ENCODE data around the gene PJA1. TPM values are rescaled to one million over a fixed set of nuclear protein-coding genes. Genes with fewer than 3 reads are reported as not detected.

The PJA1 gene
- total RNA-seq, 4 donors from 2014 or later = 2.5 to 9.6 (median 7.6) TPM

DNA sequence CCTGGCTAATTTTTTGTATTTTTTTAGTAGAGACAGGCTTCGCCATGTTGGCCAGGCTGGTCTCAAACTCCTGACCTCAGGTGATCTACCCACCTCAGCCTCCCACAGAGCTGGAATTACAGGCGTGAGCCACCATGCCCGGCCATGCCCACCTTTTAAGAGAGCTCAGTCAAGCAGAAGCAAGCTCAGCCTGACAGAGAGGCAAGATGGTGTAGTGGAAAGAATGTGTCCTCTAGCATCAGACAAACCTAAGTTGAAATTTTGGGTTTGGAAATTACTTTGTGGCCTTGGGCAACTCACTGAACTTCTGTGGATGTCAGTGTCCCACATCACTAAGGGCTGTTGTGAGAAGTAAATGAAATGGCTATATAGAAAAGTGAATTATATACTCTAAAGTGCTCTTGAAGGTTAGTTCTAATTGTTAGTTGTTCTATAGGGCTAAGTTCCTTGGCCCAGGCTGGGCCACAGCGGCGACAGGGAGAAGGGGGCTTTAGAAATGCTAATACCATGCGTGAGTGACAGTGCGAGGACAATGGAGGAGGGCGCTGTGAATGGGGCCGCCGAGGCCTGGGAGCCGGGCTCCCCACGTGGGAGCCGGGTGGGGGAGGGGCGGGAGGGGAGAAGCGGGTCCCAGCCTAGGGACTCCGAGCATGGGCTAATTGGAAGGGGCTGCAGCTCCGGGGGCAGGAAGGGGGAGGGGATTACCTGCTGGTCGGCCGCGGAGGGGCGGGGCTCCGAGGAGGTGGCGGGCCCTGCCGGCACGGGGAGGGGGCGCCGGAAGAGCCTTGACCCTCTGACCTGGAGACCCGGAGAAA is 15.6 kb downstream of the PJA1 start:
- DNase-seq (no peak), ATAC-seq (no peak)
- H3K27ac ChIP-seq = no peak overlapping the region
- no peak overlapping the region for H3K4me3 ChIP-seq
- no peaks in the 10 kb centered on the region for H3K9me3 ChIP-seq
- no peaks in the 10 kb centered on the region for H3K27me3 ChIP-seq
- no peaks in the 10 kb centered on the region for H3K4me1 ChIP-seq
- H3K36me3 ChIP-seq = no peaks in the 10 kb centered on the region
- no peak for TF ChIP-seq POLR2A (IDR thresholded peaks at IDR 0.05)
- TF ChIP-seq, protein P1, sequence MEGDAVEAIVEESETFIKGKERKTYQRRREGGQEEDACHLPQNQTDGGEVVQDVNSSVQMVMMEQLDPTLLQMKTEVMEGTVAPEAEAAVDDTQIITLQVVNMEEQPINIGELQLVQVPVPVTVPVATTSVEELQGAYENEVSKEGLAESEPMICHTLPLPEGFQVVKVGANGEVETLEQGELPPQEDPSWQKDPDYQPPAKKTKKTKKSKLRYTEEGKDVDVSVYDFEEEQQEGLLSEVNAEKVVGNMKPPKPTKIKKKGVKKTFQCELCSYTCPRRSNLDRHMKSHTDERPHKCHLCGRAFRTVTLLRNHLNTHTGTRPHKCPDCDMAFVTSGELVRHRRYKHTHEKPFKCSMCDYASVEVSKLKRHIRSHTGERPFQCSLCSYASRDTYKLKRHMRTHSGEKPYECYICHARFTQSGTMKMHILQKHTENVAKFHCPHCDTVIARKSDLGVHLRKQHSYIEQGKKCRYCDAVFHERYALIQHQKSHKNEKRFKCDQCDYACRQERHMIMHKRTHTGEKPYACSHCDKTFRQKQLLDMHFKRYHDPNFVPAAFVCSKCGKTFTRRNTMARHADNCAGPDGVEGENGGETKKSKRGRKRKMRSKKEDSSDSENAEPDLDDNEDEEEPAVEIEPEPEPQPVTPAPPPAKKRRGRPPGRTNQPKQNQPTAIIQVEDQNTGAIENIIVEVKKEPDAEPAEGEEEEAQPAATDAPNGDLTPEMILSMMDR (IDR thresholded peaks at IDR 0.05 in 4 of 5, conservative IDR thresholded peaks at IDR 0.05 in 1 of 5) = no peak
- in situ Hi-C loops (cut with MboI; ENCODE audit: low sequenced_read_pairs in 4 of 4) (no loop called here), intact Hi-C loops (cut with DNase I; ENCODE audit: low total_unique reads) (no loop called here)

DNA sequence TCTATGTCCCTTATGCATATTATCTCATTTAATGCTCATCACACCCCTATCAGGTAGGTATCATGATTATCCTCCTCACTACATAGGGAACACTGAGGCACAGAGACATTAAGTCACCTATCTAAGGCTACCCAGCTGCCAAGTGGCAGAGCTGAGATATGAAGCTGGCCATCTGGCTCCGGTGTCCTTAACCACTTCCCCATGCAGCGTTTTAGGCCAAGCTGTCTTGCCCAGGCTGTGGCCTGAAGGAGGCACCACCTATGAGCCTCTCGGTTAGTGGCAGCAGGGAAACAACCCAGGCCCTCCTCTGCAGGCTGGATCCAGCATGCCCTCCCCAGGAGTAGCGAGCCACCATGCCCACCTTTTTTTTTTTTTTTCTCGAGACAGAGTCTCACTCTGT is 16.3 kb downstream of the PJA1 start:
- ATAC-seq = no peak
- Histone ChIP-seq H3K27me3 (no peaks in the 10 kb centered on the region), H3K4me1 (no peaks in the 10 kb centered on the region), H3K36me3 (no peaks in the 10 kb centered on the region), H3K27ac (no peak overlapping the region), H3K4me3 (no peak overlapping the region), H3K9me3 (no peaks in the 10 kb centered on the region)
- TF ChIP-seq, protein P1 (IDR thresholded peaks at IDR 0.05 in 4 of 5, conservative IDR thresholded peaks at IDR 0.05 in 1 of 5) = no peak
- TF ChIP-seq POLR2A (IDR thresholded peaks at IDR 0.05) = no peak
- intact Hi-C loops (cut with DNase I; ENCODE audit: low total_unique reads) (no loop called here), in situ Hi-C loops (cut with MboI; ENCODE audit: low sequenced_read_pairs in 4 of 4) (no loop called here)
- DNase-seq = no peak

DNA sequence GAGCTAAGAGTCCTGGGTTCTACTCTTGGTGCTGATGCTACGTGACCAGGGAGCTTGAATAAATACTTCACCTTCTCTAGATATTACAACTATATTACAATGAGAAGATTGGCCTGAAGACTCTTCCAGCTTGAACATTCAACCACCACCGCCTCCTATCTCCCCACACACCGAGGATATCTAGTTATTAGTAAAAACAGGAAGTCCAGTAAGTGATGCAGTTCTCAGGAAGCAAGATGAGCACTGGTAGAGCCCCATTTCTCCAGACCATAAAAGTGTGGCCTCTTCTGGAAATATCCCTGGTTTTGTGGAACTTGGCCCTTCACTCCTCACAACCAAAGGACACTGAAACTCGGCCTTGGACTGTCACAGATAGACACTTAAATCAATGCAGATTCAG is 18.5 kb downstream of the PJA1 start:
- ATAC-seq (no peak), DNase-seq (no peak)
- in situ Hi-C loops (cut with MboI; ENCODE audit: low sequenced_read_pairs in 4 of 4) (no loop called here), intact Hi-C loops (cut with DNase I; ENCODE audit: low total_unique reads) (no loop called here)
- H3K27ac ChIP-seq = no peak overlapping the region
- no peaks in the 10 kb centered on the region for H3K9me3 ChIP-seq
- H3K4me1 ChIP-seq = no peaks in the 10 kb centered on the region
- H3K27me3 ChIP-seq = no peaks in the 10 kb centered on the region
- H3K4me3 ChIP-seq = no peak overlapping the region
- TF ChIP-seq, protein P1 (IDR thresholded peaks at IDR 0.05 in 4 of 5, conservative IDR thresholded peaks at IDR 0.05 in 1 of 5) = no peak
- no peak for TF ChIP-seq POLR2A (IDR thresholded peaks at IDR 0.05)
- no peaks in the 10 kb centered on the region for H3K36me3 ChIP-seq

DNA sequence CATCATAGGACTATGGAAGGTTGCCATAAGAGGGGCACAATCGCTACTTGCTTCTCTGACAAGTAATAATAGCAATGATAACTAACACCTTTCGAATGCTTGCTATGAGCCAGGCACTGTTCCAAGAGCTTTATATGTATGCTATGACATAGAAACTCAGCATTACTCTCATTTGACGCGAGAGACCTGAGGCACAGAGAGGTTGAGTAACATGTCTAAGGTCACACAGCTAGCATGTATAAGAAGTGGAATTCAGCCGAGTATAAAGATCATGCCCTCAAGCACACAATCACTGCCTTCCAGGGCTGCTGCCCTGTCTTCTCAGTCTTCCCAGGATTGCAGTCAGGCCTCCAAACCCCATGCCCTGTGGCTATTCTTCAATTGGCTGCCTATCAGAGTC is 19.5 kb downstream of the PJA1 start:
- no peak for TF ChIP-seq POLR2A (IDR thresholded peaks at IDR 0.05)
- TF ChIP-seq, protein P1 (IDR thresholded peaks at IDR 0.05 in 4 of 5, conservative IDR thresholded peaks at IDR 0.05 in 1 of 5) = no peak
- in situ Hi-C loops (cut with MboI; ENCODE audit: low sequenced_read_pairs in 4 of 4) = no loop called here
- ATAC-seq = no peak

More for the DNA sequence above, 19.5 kb downstream of the PJA1 start:
- DNase-seq = no peak
- Histone ChIP-seq H3K4me3 (no peak overlapping the region), H3K9me3 (no peaks in the 10 kb centered on the region), H3K36me3 (no peaks in the 10 kb centered on the region), H3K4me1 (no peaks in the 10 kb centered on the region), H3K27ac (no peak overlapping the region), H3K27me3 (no peaks in the 10 kb centered on the region)
- intact Hi-C loops (cut with DNase I; ENCODE audit: low total_unique reads) = no loop called here

Data from gastrocnemius medialis (tissue), 4 donors.